Ishikawa (cell line): ENCODE data around the gene TNFSF13B.
A peak's percentile ranks its signal among the peaks of the same experiment; 100 is the strongest.

Experiments used
- CEBPB ChIP-seq: IDR thresholded peaks from 2 replicates; pipeline ENCODE4 v1.6.1; 2012
- CREB1 ChIP-seq: IDR thresholded peaks from 2 replicates; pipeline ENCODE4 v1.6.1; 2012; ENCODE audit warnings: low read depth
- EGR1 ChIP-seq: IDR thresholded peaks from 2 replicates; pipeline ENCODE4 v1.6.1; 2012
- EP300 ChIP-seq: IDR thresholded peaks from 2 replicates; pipeline ENCODE4 v1.6.1; 2012; ENCODE audit warnings: borderline replicate concordance
- FOXM1 ChIP-seq: IDR thresholded peaks from 2 replicates; pipeline ENCODE4 v1.6.1; 2012; ENCODE audit warnings: low read depth, borderline replicate concordance
- NFIC ChIP-seq: IDR thresholded peaks from 2 replicates; pipeline ENCODE4 v1.6.1; 2012
- RAD21 ChIP-seq: IDR thresholded peaks from 2 replicates; pipeline ENCODE4 v1.6.1; 2012; ENCODE audit warnings: low read depth
- TAF1 ChIP-seq: IDR thresholded peaks from 2 replicates; pipeline ENCODE4 v1.6.1; 2012; ENCODE audit warnings: low read depth, mild to moderate bottlenecking
- TCF12 ChIP-seq: IDR thresholded peaks from 2 replicates; pipeline ENCODE4 v1.6.1; 2012; ENCODE audit warnings: low read depth
- TEAD4 ChIP-seq: IDR thresholded peaks from 2 replicates; pipeline ENCODE4 v1.6.1; 2012
- YY1 ChIP-seq: IDR thresholded peaks from 2 replicates; pipeline ENCODE4 v1.6.1; 2012; ENCODE audit warnings: low read depth
- ZBTB7A ChIP-seq: IDR thresholded peaks from 2 replicates; pipeline ENCODE4 v1.6.1; 2012; ENCODE audit warnings: low read depth
- TF ChIP-seq, protein P1 (sequence below): IDR thresholded peaks from 2 replicates; pipeline ENCODE4 v1.6.1; 2012
- TF ChIP-seq, protein P2 (sequence below): IDR thresholded peaks from 2 replicates; pipeline ENCODE4 v1.6.1; 2012
- TF ChIP-seq, protein P3 (sequence below): IDR thresholded peaks from 2 replicates; pipeline ENCODE4 v1.6.1; 2012; ENCODE audit warnings: low read depth, mild to moderate bottlenecking

Gene TNFSF13B

DNA sequence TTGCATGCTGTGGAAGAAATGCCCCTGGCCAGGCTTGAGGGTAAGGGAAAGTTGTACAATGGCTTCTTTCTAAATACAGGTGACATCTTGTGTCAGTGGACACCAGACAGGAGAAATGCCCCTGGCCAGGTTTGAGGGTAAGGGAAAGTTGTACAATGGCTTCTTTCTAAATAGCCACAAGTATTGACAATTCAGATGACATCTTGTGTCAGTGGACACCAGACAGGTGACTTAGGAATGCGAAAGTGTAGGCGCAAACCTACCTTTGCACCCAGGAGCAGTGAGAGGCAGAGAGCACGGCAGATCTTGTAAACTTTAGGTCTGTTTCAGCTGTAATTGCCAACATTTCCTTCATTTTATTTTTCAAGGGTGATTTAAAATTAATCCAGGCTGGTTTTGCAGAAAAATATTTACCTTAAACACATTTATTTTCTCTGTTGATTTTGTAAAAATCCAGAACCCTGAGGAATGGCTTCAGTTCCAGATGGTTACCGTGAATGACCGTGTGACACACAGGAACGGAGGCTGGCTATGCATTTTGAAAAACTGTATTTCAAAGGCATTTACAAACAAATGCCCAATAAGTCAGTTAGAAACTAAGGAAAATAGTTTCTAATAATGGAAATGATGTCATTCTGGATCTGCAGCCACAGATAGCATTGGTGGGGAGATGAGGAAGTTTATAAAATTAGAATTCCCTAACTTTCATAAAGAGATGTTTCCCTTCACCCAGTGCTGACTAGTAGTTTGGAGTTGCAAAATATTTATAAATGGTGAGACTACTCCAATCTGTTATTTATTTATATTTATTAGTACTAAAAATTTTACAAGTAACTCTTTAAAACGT, 34.9 kb downstream of the TNFSF13B start:
- no peak for TF ChIP-seq TAF1
- no peak for TF ChIP-seq ZBTB7A
- no peak for TF ChIP-seq NFIC
- TF ChIP-seq EP300: no peak
- TF ChIP-seq TEAD4: no peak
- TF ChIP-seq CEBPB: no peak
- no peak for TF ChIP-seq CREB1
- TF ChIP-seq, protein P1, sequence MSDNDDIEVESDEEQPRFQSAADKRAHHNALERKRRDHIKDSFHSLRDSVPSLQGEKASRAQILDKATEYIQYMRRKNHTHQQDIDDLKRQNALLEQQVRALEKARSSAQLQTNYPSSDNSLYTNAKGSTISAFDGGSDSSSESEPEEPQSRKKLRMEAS: no peak
- no peak for TF ChIP-seq FOXM1
- no peak for TF ChIP-seq RAD21
- TF ChIP-seq TCF12: no peak
- TF ChIP-seq EGR1: no peak
- no peak for TF ChIP-seq YY1

DNA sequence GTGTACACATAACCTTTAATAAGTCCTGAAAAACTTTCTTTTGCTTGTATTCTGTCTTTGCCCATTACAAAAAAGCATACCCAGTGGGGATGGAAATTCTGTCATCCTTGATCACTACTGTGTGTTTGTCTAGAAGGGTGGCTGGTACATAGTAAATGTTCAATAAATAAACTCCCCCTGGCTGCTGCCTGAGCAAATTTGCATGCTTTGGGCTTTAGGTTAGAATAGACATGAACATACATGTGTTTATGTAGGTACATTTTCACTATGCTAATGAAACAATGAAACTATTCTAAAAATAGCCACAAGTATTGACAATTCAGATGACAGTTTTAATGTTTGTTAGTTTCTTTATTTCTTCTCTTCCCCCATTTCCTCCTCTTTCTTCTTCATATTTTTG, 36.1 kb downstream of the TNFSF13B start:
- TF ChIP-seq FOXM1 (no peak), TCF12 (no peak), ZBTB7A (no peak), CREB1 (no peak), YY1 (no peak), EP300 (no peak), EGR1 (no peak), CEBPB (no peak), NFIC (no peak), RAD21 (no peak), TEAD4 (no peak)
- TF ChIP-seq, protein P2, sequence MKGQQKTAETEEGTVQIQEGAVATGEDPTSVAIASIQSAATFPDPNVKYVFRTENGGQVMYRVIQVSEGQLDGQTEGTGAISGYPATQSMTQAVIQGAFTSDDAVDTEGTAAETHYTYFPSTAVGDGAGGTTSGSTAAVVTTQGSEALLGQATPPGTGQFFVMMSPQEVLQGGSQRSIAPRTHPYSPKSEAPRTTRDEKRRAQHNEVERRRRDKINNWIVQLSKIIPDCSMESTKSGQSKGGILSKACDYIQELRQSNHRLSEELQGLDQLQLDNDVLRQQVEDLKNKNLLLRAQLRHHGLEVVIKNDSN: no peak
- TF ChIP-seq, protein P3, sequence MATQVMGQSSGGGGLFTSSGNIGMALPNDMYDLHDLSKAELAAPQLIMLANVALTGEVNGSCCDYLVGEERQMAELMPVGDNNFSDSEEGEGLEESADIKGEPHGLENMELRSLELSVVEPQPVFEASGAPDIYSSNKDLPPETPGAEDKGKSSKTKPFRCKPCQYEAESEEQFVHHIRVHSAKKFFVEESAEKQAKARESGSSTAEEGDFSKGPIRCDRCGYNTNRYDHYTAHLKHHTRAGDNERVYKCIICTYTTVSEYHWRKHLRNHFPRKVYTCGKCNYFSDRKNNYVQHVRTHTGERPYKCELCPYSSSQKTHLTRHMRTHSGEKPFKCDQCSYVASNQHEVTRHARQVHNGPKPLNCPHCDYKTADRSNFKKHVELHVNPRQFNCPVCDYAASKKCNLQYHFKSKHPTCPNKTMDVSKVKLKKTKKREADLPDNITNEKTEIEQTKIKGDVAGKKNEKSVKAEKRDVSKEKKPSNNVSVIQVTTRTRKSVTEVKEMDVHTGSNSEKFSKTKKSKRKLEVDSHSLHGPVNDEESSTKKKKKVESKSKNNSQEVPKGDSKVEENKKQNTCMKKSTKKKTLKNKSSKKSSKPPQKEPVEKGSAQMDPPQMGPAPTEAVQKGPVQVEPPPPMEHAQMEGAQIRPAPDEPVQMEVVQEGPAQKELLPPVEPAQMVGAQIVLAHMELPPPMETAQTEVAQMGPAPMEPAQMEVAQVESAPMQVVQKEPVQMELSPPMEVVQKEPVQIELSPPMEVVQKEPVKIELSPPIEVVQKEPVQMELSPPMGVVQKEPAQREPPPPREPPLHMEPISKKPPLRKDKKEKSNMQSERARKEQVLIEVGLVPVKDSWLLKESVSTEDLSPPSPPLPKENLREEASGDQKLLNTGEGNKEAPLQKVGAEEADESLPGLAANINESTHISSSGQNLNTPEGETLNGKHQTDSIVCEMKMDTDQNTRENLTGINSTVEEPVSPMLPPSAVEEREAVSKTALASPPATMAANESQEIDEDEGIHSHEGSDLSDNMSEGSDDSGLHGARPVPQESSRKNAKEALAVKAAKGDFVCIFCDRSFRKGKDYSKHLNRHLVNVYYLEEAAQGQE: no peak
- TF ChIP-seq, protein P1: no peak

DNA sequence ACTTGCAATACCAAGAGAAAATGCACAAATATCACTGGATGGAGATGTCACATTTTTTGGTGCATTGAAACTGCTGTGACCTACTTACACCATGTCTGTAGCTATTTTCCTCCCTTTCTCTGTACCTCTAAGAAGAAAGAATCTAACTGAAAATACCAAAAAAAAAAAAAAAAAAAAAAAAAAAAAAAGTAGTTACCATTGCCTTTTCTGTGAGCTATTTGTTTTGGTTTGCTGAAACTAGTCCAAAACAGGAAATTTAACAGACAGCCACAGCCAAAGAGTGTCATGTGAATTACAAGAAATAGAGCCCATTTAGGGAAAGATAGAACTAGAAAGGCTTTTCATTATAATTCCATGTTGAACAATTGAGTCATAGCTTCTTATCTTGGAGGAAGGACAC, 37.3 kb downstream of the TNFSF13B start:
- TF ChIP-seq NFIC (no peak), RAD21 (no peak), EP300 (no peak), TAF1 (no peak), TCF12 (no peak)
- TF ChIP-seq, protein P3: no peak
- TF ChIP-seq, protein P2: no peak

DNA sequence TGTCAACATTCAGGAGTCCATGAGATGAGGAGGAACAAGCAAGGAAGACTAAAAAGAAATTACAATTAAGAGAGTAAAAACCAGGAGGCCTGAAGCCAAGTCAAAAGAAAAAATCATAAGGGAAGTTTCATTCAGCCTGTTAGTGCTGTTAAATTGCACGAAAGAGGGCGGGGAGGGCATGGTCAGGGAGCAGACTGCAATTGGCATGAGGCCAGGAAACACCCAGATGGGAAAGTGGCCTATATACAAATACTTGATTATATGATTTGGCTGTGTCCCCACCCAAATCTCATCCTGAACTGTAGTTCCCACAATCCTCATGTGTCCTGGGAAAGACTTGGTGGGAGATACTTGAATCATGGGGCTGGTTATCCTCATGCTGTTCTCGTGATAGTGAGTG, 43.9 kb downstream of the TNFSF13B start:
- no peak for TF ChIP-seq CREB1
- no peak for TF ChIP-seq EGR1
- 0 out of 2 replicates have a peak, but pooled peaks have one; percentile 14 for TF ChIP-seq NFIC
- TF ChIP-seq TEAD4: no peak
- TF ChIP-seq YY1: no peak
- TF ChIP-seq EP300: no peak
- TF ChIP-seq, protein P3: no peak
